Endothelial cell of umbilical vein (primary cell): ENCODE data around the gene CCDC85B.

Source experiments
- EZH2 ChIP-seq: IDR thresholded peaks from 2 replicates; pipeline ENCODE4 v1.6.1; 2012; ENCODE audit warnings: borderline replicate concordance, low read depth, mild to moderate bottlenecking, moderate library complexity, low read length, inconsistent platforms; ENCODE audit not compliant: severe bottlenecking
- FOS ChIP-seq: IDR thresholded peaks from 2 replicates; pipeline ENCODE4 v1.6.1; 2011; ENCODE audit warnings: mild to moderate bottlenecking, low read length, moderate library complexity, borderline replicate concordance; ENCODE audit not compliant: insufficient read depth
- GATA2 ChIP-seq: IDR thresholded peaks from 2 replicates; pipeline ENCODE4 v1.7.0; 2011; ENCODE audit warnings: low read depth, mild to moderate bottlenecking, moderate library complexity, mixed read lengths, low read length; ENCODE audit not compliant: insufficient read length, insufficient read depth
- JUN ChIP-seq: IDR thresholded peaks from 2 replicates; pipeline ENCODE4 v1.6.1; 2011; ENCODE audit warnings: borderline replicate concordance, low read depth; ENCODE audit not compliant: insufficient read length, insufficient read depth
- MAX ChIP-seq: IDR thresholded peaks from 2 replicates; pipeline ENCODE4 v1.6.1; 2011; ENCODE audit not compliant: insufficient read depth, insufficient read length
- MYC ChIP-seq: IDR thresholded peaks from one replicate; pipeline ENCODE4 v1.6.1; 2011; ENCODE audit warnings: mild to moderate bottlenecking, low read depth, low read length
- POLR2A ChIP-seq: IDR thresholded peaks from 2 replicates; pipeline ENCODE4 v1.6.1; 2012; ENCODE audit warnings: low read depth, mild to moderate bottlenecking, control low read depth, low read length
- POLR2AphosphoS5 ChIP-seq: IDR thresholded peaks from 2 replicates; pipeline ENCODE4 v1.6.1; 2012; ENCODE audit warnings: low read depth, mild to moderate bottlenecking, control low read depth, low read length, moderate library complexity; ENCODE audit not compliant: insufficient read depth
- TF ChIP-seq, protein P1 (sequence below), 2 donors: IDR thresholded peaks; 1 replicate in 1 of 2; 2 replicates in 1 of 2; pipeline ENCODE4 v1.5.1; 2011; ENCODE audit warnings: low read length in 2 of 2, mild to moderate bottlenecking in 2 of 2, moderate library complexity in 2 of 2, control low read depth in 1 of 2, inconsistent platforms in 1 of 2, low read depth in 1 of 2; ENCODE audit not compliant: insufficient read depth in 1 of 2; ENCODE audit errors: extremely low read depth in 1 of 2

GRCh38 chr11:65928667-65929066, 38.2 kb downstream of the CCDC85B start:
- TF ChIP-seq, protein P1, sequence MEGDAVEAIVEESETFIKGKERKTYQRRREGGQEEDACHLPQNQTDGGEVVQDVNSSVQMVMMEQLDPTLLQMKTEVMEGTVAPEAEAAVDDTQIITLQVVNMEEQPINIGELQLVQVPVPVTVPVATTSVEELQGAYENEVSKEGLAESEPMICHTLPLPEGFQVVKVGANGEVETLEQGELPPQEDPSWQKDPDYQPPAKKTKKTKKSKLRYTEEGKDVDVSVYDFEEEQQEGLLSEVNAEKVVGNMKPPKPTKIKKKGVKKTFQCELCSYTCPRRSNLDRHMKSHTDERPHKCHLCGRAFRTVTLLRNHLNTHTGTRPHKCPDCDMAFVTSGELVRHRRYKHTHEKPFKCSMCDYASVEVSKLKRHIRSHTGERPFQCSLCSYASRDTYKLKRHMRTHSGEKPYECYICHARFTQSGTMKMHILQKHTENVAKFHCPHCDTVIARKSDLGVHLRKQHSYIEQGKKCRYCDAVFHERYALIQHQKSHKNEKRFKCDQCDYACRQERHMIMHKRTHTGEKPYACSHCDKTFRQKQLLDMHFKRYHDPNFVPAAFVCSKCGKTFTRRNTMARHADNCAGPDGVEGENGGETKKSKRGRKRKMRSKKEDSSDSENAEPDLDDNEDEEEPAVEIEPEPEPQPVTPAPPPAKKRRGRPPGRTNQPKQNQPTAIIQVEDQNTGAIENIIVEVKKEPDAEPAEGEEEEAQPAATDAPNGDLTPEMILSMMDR (IDR thresholded peaks at IDR 0.05; ENCODE audit: extremely low read depth in 1 of 2, insufficient read depth in 1 of 2, low read depth in 1 of 2, low read length in 2 of 2), result no peak
- TF ChIP-seq POLR2A (no peak), FOS (no peak), EZH2 (no peak), MAX (no peak), POLR2AphosphoS5 (no peak), MYC (no peak), GATA2 (no peak), JUN (no peak)
